ENCODE results near the gene LINGO1. TPM values are rescaled to one million over a fixed set of nuclear protein-coding genes. Genes with fewer than 3 reads are reported as not detected.

Gene LINGO1
- total RNA-seq, 4 donors from 2014 or later: 0.09 to 1.2 (median 0.38) TPM; not detected in 1

- H3K27ac ChIP-seq: no peak overlapping the region
- WGBS, 2 donors: 60 to 66% methylated on average over 4 to 6 of the region's 10 CpGs
- no peak for DNase-seq
Observed at GRCh38 chr15:77611767-77612166, 20.9 kb downstream of the LINGO1 start.

GRCh38 chr15:77610731-77611130 is 22.0 kb downstream of the LINGO1 start:
- Histone ChIP-seq H3K27me3 (peaks cover 0 to 29% (median 0%) of the 10 kb centered on the region in 4 donors), H3K36me3 (no peaks in the 10 kb centered on the region), H3K27ac (no peak overlapping the region), H3K4me1 (no peaks in the 10 kb centered on the region), H3K9me3 (no peaks in the 10 kb centered on the region), H3K4me3 (no peak overlapping the region)
- intact Hi-C loops (cut with DNase I): no loop called here
- 74 to 82% methylated on average over 2 to 3 of the region's 9 CpGs for WGBS, 2 donors
- DNase-seq: no peak
- TF ChIP-seq POLR2A (IDR thresholded peaks at IDR 0.05) (no peak), CTCF (IDR thresholded peaks at IDR 0.05) (no peak)

More at GRCh38 chr15:77611767-77612166, 20.9 kb downstream of the LINGO1 start:
- Histone ChIP-seq H3K4me3 (no peak overlapping the region), H3K27me3 (peaks cover 0 to 25% (median 0%) of the 10 kb centered on the region in 4 donors), H3K36me3 (no peaks in the 10 kb centered on the region), H3K9me3 (no peaks in the 10 kb centered on the region), H3K4me1 (no peaks in the 10 kb centered on the region)
- intact Hi-C loops (cut with DNase I): no loop called here
- TF ChIP-seq POLR2A (IDR thresholded peaks at IDR 0.05) (no peak), CTCF (IDR thresholded peaks at IDR 0.05) (no peak)

GRCh38 chr15:77609558-77609957 is 23.2 kb downstream of the LINGO1 start:
- Histone ChIP-seq H3K4me3 (no peak overlapping the region), H3K9me3 (no peaks in the 10 kb centered on the region), H3K27ac (peak overlapping the region in 1 of 4 donors; percentile 26), H3K36me3 (no peaks in the 10 kb centered on the region), H3K4me1 (peaks cover 0 to 11% (median 0%) of the 10 kb centered on the region in 3 donors), H3K27me3 (peaks cover 0 to 40% (median 0%) of the 10 kb centered on the region in 4 donors)
- no peak for DNase-seq
- intact Hi-C loops (cut with DNase I): no loop called here
- 66 to 72% methylated on average over 3 of the region's 3 CpGs for WGBS, 2 donors
- TF ChIP-seq POLR2A (IDR thresholded peaks at IDR 0.05) (no peak), CTCF (IDR thresholded peaks at IDR 0.05) (no peak)

- H3K27ac ChIP-seq: no peak overlapping the region
- peaks cover 0 to 11% (median 0%) of the 10 kb centered on the region in 3 donors for H3K4me1 ChIP-seq
- TF ChIP-seq POLR2A (IDR thresholded peaks at IDR 0.05) (no peak), CTCF (IDR thresholded peaks at IDR 0.05) (no peak)
- 62 to 90% methylated on average over 5 of the region's 6 CpGs for WGBS, 2 donors
- no peak for DNase-seq
- no peaks in the 10 kb centered on the region for H3K9me3 ChIP-seq
- H3K27me3 ChIP-seq: peaks cover 0 to 40% (median 0%) of the 10 kb centered on the region in 4 donors
- intact Hi-C loops (cut with DNase I): no loop called here
- no peaks in the 10 kb centered on the region for H3K36me3 ChIP-seq
- no peak overlapping the region for H3K4me3 ChIP-seq
Observed at GRCh38 chr15:77608774-77609173, 23.9 kb downstream of the LINGO1 start.

GRCh38 chr15:77607894-77608261 is 24.8 kb downstream of the LINGO1 start:
- intact Hi-C loops (cut with DNase I): no loop called here
- Histone ChIP-seq H3K36me3 (no peaks in the 10 kb centered on the region), H3K4me3 (no peak overlapping the region), H3K9me3 (no peaks in the 10 kb centered on the region), H3K27me3 (peaks cover 0 to 39% (median 0%) of the 10 kb centered on the region in 4 donors), H3K27ac (no peak overlapping the region), H3K4me1 (peaks cover 0 to 11% (median 0%) of the 10 kb centered on the region in 3 donors)
- DNase-seq: no peak
- TF ChIP-seq POLR2A (IDR thresholded peaks at IDR 0.05): no peak
- 80 to 83% methylated on average over 1 to 3 of the region's 5 CpGs for WGBS, 2 donors
